ENCODE measurements around the gene FAM89A.

DNA sequence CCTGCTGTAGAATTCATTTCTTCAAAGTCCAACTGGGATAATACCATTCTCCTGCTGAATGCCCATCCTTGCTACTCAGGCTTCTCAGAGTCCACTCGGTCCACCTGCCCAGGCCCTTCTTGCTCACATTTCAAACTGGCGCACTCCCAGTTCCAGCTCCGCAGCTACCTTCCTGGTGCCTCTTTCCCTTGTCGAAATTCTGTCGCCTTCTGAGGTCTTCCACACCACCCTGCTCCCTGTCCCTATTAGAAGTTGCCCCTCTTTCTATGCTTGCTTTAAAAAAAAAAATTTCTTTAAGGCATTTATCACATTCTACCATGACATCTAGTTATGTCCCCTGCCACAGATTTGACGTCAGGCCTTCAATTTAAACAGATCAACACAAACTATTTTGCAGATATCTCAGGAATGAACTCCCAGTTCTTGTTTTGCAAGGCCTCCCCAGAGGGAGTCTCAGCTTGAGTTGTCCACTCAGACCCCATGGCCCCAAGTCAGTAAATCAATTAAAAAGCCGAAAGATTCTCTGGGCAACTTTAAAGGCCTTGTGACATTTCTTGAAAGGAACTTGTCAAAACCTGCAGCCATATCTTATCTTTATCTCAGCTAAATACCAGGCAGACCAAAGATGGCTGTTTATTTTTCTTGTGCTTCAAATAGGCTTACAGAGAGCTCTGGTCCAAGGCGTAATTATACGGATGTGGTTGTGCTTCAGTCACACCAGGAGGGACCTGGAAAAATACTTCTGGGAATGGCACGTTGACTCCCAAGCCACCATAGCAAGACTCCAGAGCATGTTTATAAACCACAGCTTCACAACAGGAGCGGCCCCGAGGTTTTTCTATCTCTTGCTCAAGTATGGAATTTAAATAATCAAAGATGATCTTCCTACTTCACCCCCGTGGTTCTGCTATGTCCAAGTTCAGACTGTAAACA, 2.2 kb downstream of the FAM89A start:
- TF ChIP-seq, protein P1, sequence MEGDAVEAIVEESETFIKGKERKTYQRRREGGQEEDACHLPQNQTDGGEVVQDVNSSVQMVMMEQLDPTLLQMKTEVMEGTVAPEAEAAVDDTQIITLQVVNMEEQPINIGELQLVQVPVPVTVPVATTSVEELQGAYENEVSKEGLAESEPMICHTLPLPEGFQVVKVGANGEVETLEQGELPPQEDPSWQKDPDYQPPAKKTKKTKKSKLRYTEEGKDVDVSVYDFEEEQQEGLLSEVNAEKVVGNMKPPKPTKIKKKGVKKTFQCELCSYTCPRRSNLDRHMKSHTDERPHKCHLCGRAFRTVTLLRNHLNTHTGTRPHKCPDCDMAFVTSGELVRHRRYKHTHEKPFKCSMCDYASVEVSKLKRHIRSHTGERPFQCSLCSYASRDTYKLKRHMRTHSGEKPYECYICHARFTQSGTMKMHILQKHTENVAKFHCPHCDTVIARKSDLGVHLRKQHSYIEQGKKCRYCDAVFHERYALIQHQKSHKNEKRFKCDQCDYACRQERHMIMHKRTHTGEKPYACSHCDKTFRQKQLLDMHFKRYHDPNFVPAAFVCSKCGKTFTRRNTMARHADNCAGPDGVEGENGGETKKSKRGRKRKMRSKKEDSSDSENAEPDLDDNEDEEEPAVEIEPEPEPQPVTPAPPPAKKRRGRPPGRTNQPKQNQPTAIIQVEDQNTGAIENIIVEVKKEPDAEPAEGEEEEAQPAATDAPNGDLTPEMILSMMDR (IDR thresholded peaks at IDR 0.05; ENCODE audit: poor library complexity): no peak
- no peak for TF ChIP-seq EZH2 (IDR thresholded peaks at IDR 0.05; ENCODE audit: borderline replicate concordance)
- no peak for TF ChIP-seq EZH2phosphoT487 (IDR thresholded peaks at IDR 0.05; ENCODE audit: low read depth, severe bottlenecking, unreplicated experiment)

Data from hepatocyte (in vitro differentiated cells).